Type B pancreatic cell (in vitro differentiated cells): ENCODE data around the gene GSTT2B. TPM values are rescaled to one million over a fixed set of nuclear protein-coding genes. Genes with fewer than 3 reads are reported as not detected.

Source experiments
- total RNA-seq: library from RNA; stranded (reverse); gene quantifications from 2 replicates; pipeline ENCODE4 v1.2.1, GENCODE V29; 2021; ENCODE audit warnings: low replicate concordance

Gene GSTT2B
- total RNA-seq, 1 donor from 2014 or later, result not detected

Other genes with a start within 250 kb of the GSTT2B start
- 10.7 and 12.3 TPM in 2 replicates for gene ZNF70, start 210.1 kb downstream of the GSTT2B start, total RNA-seq
- 0.92 TPM in 1 of 2 replicates, not detected in the other for gene VPREB3, start 206.8 kb downstream of the GSTT2B start, total RNA-seq
- 1.7 TPM in 1 of 2 replicates, not detected in the other for gene C22orf15, start 198.2 kb downstream of the GSTT2B start, total RNA-seq
- gene CHCHD10, start 193.2 kb downstream of the GSTT2B start, total RNA-seq, result 87.2 and 156 TPM in 2 replicates
- 17.8 and 31.6 TPM in 2 replicates for gene MMP11, start 188.3 kb downstream of the GSTT2B start, total RNA-seq
- gene SMARCB1, start 174.2 kb downstream of the GSTT2B start, total RNA-seq, result 99.5 and 159 TPM in 2 replicates
- 2.6 and 9.5 TPM in 2 replicates for gene DERL3, start 122.2 kb downstream of the GSTT2B start, total RNA-seq
- gene SLC2A11, start 103.3 kb downstream of the GSTT2B start, total RNA-seq, result 19.6 and 32.1 TPM in 2 replicates
- 436 and 570 TPM in 2 replicates for gene MIF, start 66.8 kb downstream of the GSTT2B start, total RNA-seq
- not detected in 2 replicates for gene DDTL, start 5.7 kb upstream of the GSTT2B start, total RNA-seq
- gene DDT, start 13.2 kb upstream of the GSTT2B start, total RNA-seq, result 104 and 131 TPM in 2 replicates
- 1.3 TPM in 1 of 2 replicates, not detected in the other for gene GSTT2, start 18.9 kb upstream of the GSTT2B start, total RNA-seq
- not detected in 2 replicates for gene GSTT4, start 44.3 kb upstream of the GSTT2B start, total RNA-seq
- gene CABIN1, start 50.1 kb upstream of the GSTT2B start, total RNA-seq, result 57.1 and 73.9 TPM in 2 replicates
- 3.7 and 5.6 TPM in 2 replicates for gene SUSD2, start 220.3 kb upstream of the GSTT2B start, total RNA-seq